Dendritic cell treated with granulocyte-macrophage colony-stimulating factor and Interleukin-4, amounts not matched to agents 40 ng/mL and 50 ng/mL, for 4 days (primary cell): ENCODE data around the gene SNRNP35.
"Not testable (repeated sequence)": the region's sequence is repeated elsewhere in the genome, so short reads cannot be mapped to it uniquely, and the experiment has no call there.

Experiments
- H3K27ac Mint-ChIP-seq: one replicate; pipeline ENCODE4 v1.8.0; 2022; ENCODE audit warnings: mild to moderate bottlenecking, mixed read lengths
- H3K27me3 Mint-ChIP-seq: one replicate; pipeline ENCODE4 v1.8.0; 2022; ENCODE audit warnings: mild to moderate bottlenecking, mixed read lengths
- H3K36me3 Mint-ChIP-seq: one replicate; pipeline ENCODE4 v1.8.0; 2022; ENCODE audit warnings: low read depth, mixed read lengths
- H3K4me1 Mint-ChIP-seq: one replicate; pipeline ENCODE4 v1.8.0; 2022; ENCODE audit warnings: low read depth, mixed read lengths
- H3K4me3 Mint-ChIP-seq: one replicate; pipeline ENCODE4 v1.8.0; 2022; ENCODE audit warnings: mild to moderate bottlenecking, moderate library complexity, mixed read lengths
- H3K9me3 Mint-ChIP-seq: one replicate; pipeline ENCODE4 v1.8.0; 2022; ENCODE audit warnings: mixed read lengths
- intact Hi-C: fragments of 100-400 bp; cut with micrococcal nuclease; formaldehyde crosslinking; loops from one replicate; pipeline ENCODE4 v1.15.0; 2022

Gene SNRNP35, protein sequence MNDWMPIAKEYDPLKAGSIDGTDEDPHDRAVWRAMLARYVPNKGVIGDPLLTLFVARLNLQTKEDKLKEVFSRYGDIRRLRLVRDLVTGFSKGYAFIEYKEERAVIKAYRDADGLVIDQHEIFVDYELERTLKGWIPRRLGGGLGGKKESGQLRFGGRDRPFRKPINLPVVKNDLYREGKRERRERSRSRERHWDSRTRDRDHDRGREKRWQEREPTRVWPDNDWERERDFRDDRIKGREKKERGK

DNA sequence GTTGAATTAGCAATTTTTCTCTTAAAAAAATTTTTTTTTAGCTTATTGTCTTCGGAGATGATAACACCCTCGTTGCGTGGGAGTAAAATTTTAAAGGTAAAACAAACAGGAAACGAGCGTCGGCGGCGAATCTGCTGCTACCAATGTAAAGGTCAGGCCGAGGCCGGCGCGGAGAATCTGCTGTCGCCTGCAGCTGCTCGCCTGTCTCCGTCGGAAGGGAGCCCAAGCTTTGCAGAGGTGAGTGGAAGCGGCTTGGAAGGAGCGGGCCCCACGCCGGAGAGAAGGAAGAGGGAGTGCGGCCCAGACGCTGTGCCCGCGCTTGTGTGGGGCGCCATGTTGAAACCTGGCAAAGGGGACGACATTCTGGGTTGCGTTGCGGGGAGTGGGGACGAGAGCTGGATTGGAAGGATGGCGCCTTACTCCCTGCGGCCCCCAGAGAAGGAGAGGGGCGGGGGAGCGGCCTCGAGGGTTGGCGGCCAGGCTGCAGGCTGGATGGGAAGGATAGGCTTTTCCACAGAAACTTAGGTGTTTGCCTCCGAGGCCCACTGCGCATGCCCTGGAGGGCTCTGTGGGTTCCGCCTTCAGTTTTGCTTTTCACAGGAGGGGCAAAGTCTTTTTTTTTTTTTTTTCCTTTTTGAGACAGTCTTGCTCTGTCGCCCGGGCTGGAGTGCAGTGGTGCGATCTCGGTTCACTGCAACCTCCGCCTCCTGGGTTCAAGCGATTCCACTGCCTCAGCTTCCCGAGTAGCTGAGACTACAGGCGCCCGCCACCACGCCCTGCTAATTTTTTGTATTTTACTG, at the start of gene SNRNP35:
Gene SNRNP35, plus strand, starts transcription at position 160 of the 800 bp plus-strand sequence. CDS start 7,402 bp downstream, outside the sequence.
- Mint-ChIP-seq H3K4me3 (peak within 1 kb of the TSS; percentile 96), H3K36me3 (peaks cover 39% of the 10 kb centered on the region), H3K27me3 (no peaks in the 10 kb centered on the region), H3K27ac (peak within 1 kb of the TSS; percentile 100), H3K9me3 (no peaks in the 10 kb centered on the region), H3K4me1 (peaks cover 17% of the 10 kb centered on the region)
- intact Hi-C loops: no loop called here

DNA sequence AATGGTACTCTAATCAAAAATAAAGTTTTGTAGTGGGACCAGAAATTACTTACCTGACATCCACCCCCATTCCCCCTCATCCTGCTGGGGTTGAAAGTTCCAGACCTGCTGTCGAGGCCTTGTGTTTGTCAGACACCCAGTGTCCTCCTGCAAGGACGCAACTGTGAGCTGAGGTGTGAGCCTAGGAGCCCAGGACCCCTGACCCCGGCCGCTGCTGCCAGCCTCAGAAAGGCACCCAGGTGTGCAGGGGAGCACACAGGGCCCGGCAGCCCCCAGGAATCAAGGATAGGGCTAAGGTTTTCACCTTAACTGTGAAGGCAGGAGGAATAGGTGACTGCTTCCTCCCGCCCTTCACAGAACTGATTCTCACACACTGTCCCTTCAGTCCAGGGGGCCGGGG, 49.3 kb upstream of the SNRNP35 start:
- H3K9me3 Mint-ChIP-seq, H3K27me3 Mint-ChIP-seq, H3K4me1 Mint-ChIP-seq, H3K27ac Mint-ChIP-seq, intact Hi-C loops, H3K4me3 Mint-ChIP-seq: not testable (repeated sequence)
- H3K36me3 Mint-ChIP-seq: peaks cover 75% of the 10 kb centered on the region

DNA sequence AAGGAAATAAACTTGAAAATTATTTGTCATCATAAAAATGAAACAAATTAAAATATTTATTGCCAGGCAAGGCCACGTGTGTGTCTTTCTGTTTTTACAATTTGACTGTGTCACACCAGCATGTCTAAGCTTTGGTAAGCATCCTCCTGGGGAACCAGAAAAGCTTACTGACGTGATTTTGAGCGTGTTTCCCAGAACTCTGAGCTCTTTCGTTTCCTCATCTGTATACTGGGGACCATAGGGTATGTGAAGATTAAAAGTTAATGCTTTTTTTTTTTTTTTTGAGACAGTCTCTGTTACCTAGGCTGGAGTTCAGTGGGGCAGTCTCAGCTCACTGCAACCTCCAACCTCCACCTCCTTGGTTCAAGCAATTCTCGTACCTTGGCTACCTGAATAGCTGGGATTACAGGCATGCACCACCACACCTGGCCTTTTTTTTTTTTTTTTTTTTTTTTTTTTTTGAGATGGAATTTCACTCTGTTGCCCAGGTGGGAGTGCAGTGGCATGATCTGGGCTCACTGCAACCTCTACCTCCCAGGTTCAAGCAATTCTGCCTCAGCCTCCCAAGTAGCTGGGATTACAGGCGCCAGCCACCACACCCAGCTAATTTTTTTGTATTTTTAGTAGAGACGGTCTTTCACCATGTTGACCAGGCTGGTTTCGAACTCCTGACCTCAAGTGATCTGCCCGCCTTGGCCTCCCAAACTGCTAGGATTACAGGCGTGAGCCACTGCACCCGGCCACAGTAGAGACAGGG, 48.5 kb upstream of the SNRNP35 start:
- intact Hi-C loops, H3K27me3 Mint-ChIP-seq, H3K4me3 Mint-ChIP-seq, H3K4me1 Mint-ChIP-seq, H3K9me3 Mint-ChIP-seq, H3K27ac Mint-ChIP-seq: not testable (repeated sequence)
- H3K36me3 Mint-ChIP-seq: peaks cover 75% of the 10 kb centered on the region

DNA sequence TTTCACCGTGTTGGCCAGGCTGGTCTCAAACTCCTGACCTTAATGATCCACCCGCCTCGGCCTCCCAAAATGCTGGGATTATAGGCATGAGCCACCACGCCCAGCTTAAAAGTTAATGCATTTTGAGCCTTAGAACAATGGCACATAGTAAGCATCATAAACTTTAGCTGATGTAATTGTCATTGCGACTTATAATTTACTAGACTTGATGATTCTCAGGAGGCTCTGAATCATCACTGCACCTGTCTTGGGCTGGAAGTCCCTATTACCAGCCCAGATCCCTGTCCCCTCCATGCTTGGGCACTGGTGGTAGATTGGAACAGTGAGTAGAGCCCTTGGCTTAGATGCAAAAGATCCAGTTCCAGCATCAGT, 47.9 kb upstream of the SNRNP35 start:
- intact Hi-C loops: no loop called here
- Mint-ChIP-seq H3K9me3 (no peaks in the 10 kb centered on the region), H3K27ac (no peak overlapping the region), H3K4me1 (no peaks in the 10 kb centered on the region), H3K36me3 (peaks cover 75% of the 10 kb centered on the region), H3K4me3 (no peak overlapping the region), H3K27me3 (no peaks in the 10 kb centered on the region)

DNA sequence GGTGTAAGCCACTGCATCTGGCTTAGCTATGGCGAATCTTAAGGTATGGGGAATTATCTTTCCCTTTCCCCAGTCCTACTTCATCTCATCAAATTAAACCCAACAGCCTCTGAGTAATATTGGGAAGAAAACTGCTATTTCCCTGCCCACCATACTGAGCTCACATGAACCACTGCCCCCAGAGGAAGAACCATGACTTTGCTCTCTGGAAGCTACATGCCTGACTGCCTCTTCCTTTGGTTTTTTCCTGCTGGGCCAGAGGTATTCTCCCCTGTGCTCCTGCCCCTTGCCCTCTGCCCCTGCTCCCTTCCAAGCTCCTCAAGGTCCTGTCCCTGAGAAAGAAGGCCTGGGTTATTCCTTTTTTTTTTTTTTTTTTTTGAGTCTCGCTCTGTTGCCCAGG, 36.6 kb upstream of the SNRNP35 start:
- H3K9me3 Mint-ChIP-seq: no peaks in the 10 kb centered on the region
- H3K27me3 Mint-ChIP-seq: no peaks in the 10 kb centered on the region
- no peaks in the 10 kb centered on the region for H3K4me1 Mint-ChIP-seq
- peaks cover 93% of the 10 kb centered on the region for H3K36me3 Mint-ChIP-seq
- H3K4me3 Mint-ChIP-seq: no peak overlapping the region
- intact Hi-C loops: no loop called here
- peak overlapping the region; percentile 47 for H3K27ac Mint-ChIP-seq

DNA sequence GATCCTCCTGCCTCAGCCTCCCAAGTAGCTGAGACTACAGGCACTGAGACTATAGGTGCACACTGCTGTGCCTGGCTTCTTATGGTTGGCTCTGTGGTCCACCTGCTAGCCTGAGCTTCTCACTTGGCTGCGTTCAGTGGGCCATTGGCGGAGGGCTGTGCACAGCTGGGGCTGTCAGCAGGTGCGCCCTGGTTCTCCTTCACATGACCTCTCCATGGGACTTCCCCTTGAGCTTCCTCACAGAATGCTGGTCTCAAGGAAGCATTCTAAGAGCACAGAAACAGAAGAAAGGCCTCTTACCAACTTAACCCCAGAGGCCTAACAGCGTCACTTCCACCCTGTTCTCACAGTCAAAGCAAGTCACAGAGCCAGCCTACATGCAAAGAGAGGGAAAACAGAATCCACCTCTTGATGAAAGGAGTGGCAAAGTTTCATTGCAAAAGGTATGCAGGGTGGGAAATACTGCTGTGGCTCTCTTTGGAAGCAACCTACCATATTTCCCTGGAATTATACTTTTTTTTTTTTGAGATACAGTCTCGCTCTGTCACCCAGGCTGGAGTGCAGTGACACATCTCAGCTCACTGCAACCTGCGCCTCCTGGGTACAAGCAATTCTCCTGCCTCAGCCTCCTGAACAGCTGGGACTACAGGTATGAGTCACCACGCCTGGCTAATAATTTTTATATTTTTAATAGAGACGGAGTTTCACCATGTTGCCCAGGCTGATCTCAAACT, 30.7 kb upstream of the SNRNP35 start:
- H3K36me3 Mint-ChIP-seq: peaks cover 85% of the 10 kb centered on the region
- no peaks in the 10 kb centered on the region for H3K9me3 Mint-ChIP-seq
- peaks cover 7% of the 10 kb centered on the region for H3K4me1 Mint-ChIP-seq
- H3K27me3 Mint-ChIP-seq: no peaks in the 10 kb centered on the region
- H3K4me3 Mint-ChIP-seq: no peak overlapping the region
- no peak overlapping the region for H3K27ac Mint-ChIP-seq
- intact Hi-C loops: loop anchor here (5.0 kb wide), 1 partner anchor 35 kb away; no protein-coding TSS in a partner anchor

DNA sequence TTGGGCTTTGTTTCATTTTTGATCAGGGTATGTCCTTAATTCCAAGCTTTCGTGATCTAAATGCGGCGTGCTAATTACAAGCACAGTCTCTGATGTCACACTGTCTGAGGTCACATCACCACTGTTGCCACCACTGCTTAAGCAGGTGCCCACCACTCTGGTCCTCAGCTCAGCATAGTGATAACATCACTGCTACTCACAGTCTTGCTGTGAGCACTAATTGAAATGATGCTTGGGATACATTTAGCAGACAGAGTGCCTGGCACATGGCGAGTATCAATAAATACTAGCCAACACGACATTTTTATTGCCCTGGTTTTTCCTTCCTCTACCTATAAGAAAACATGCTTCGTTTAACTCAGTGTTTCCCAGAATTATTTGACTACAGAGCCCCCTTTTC, 29.3 kb upstream of the SNRNP35 start:
- Mint-ChIP-seq H3K27me3 (no peaks in the 10 kb centered on the region), H3K4me3 (no peak overlapping the region), H3K9me3 (no peaks in the 10 kb centered on the region), H3K4me1 (peaks cover 20% of the 10 kb centered on the region), H3K36me3 (peaks cover 71% of the 10 kb centered on the region), H3K27ac (peak overlapping the region; percentile 46)
- intact Hi-C loops: loop anchor here (5.0 kb wide), 1 partner anchor 34 kb away; no protein-coding TSS in a partner anchor

DNA sequence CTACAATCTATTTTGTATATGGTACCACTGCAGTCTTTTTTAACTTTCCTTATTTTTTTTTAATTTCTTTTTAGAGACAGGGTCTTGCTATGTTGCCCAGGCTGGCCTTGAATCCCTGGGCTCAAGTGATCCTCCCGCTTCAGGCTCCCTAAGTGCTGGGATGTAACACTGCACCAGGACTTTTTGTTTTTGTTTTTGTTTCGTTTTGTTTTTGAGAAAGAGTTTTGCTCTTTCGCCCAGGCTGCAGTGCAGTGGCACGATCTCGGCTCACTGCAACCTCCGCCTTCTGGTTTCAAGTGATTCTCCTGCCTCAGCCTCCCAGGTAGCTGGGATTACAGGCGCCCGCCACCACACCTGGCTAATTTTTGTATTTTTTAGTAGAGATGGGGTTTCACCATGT, 28.8 kb upstream of the SNRNP35 start:
- H3K27me3 Mint-ChIP-seq, H3K9me3 Mint-ChIP-seq, H3K4me3 Mint-ChIP-seq: not testable (repeated sequence)
- peaks cover 25% of the 10 kb centered on the region for H3K4me1 Mint-ChIP-seq
- H3K27ac Mint-ChIP-seq: peak overlapping the region; percentile 46
- peaks cover 66% of the 10 kb centered on the region for H3K36me3 Mint-ChIP-seq
- intact Hi-C loops: loop anchor here (5.0 kb wide), 1 partner anchor 33 kb away; no protein-coding TSS in a partner anchor

DNA sequence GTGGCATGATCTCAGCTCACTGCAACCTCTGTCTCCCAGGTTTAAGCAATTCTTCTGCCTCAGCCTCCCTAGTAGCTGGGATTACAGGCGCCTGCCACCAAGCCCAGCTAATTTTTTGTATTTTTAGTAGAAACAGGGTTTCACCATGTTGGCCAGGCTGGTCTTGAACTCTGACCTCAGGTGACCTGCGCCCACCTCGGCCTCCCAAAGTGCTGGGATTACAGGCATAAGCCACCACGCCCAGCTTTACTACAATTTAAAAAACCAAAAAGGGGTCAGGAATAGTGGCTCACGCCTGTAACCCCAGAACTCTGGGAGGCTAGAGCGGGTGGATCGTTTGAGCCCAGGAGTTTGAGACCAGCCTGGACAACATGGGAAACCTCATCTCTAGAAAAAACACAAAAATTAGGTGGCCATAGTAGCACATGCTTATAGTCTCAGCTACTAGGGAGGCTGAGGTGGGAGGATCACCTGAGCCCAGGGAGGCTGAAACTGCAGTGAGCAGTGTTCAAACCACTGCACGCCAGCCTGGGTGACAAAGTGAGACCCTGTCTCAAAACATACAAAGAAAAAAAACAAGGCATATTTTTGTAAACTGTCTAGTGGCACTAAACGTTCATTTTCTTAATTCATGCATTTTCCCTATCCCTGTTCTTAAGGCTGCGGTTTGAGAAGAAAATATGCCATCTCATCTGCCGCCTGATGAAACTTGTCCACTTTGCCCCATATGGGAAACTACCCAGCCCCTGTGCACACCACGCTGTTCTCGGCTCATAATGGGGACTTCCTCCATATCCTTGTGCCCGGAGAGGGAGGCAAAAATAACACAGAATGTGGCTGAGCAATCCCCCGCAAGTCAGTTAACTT, 25.8 kb upstream of the SNRNP35 start:
- not testable (repeated sequence) for H3K27me3 Mint-ChIP-seq, H3K9me3 Mint-ChIP-seq
- Mint-ChIP-seq H3K36me3 (peaks cover 51% of the 10 kb centered on the region), H3K27ac (peak overlapping the region; percentile 92), H3K4me1 (peaks cover 54% of the 10 kb centered on the region), H3K4me3 (peak overlapping the region; percentile 72)
- intact Hi-C loops: loop anchor here (10.0 kb wide), 1 partner anchor 67 kb away; the partner anchor contains the start of gene SBNO1

DNA sequence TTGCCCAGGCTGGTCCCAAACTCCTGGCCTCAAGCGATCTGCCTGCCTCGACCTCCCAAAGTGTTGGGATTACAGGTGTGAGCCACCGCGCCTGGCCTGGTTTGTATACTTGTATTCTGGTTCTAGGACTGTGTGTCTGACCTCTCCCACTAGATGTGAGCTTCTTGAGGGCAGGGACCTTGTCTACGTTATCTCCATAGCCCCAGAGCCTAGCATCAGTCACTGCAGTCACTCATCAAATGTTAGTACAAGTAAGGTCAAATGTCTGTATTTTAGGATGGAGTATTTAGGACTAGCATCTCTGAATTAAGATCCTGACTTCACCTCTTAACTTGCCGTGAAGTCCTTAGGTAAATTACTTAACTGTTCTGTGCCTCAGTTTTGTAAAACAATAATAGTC, 24.3 kb upstream of the SNRNP35 start:
- H3K27ac Mint-ChIP-seq: peak overlapping the region; percentile 92
- H3K27me3 Mint-ChIP-seq: no peaks in the 10 kb centered on the region
- peaks cover 56% of the 10 kb centered on the region for H3K4me1 Mint-ChIP-seq
- peaks cover 36% of the 10 kb centered on the region for H3K36me3 Mint-ChIP-seq
- H3K4me3 Mint-ChIP-seq: peak overlapping the region; percentile 72
- intact Hi-C loops: loop anchor here (10.0 kb wide), 1 partner anchor 69 kb away; the partner anchor contains the start of gene SBNO1
- H3K9me3 Mint-ChIP-seq: no peaks in the 10 kb centered on the region

DNA sequence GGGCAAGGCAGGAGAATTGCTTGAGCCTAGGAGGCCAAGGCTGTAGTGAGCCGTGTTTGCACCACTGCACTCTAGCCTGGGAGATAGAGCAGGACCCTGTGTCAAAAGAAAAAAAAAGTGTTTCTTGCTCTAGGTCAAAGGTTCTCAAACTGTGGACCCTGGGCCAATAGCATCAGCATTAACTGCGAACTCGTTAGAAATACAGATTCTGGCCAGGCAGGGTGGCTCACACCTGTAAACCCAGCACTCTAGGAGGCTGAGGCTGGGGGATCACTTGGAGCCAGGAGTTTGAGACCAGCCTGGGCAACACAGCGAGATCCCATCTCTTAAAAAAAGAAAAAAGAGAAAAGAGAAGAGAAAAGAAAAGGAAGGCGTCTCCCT, 22.3 kb upstream of the SNRNP35 start:
- Mint-ChIP-seq H3K36me3 (peaks cover 18% of the 10 kb centered on the region), H3K27ac (peak overlapping the region; percentile 92), H3K4me3 (peak overlapping the region; percentile 89), H3K4me1 (peaks cover 56% of the 10 kb centered on the region), H3K27me3 (no peaks in the 10 kb centered on the region), H3K9me3 (no peaks in the 10 kb centered on the region)
- intact Hi-C loops: loop anchor here (1.0 to 10.0 kb wide), 3 partner anchors 13 to 147 kb away; partner anchors contain the start of genes SBNO1 and TMED2

DNA sequence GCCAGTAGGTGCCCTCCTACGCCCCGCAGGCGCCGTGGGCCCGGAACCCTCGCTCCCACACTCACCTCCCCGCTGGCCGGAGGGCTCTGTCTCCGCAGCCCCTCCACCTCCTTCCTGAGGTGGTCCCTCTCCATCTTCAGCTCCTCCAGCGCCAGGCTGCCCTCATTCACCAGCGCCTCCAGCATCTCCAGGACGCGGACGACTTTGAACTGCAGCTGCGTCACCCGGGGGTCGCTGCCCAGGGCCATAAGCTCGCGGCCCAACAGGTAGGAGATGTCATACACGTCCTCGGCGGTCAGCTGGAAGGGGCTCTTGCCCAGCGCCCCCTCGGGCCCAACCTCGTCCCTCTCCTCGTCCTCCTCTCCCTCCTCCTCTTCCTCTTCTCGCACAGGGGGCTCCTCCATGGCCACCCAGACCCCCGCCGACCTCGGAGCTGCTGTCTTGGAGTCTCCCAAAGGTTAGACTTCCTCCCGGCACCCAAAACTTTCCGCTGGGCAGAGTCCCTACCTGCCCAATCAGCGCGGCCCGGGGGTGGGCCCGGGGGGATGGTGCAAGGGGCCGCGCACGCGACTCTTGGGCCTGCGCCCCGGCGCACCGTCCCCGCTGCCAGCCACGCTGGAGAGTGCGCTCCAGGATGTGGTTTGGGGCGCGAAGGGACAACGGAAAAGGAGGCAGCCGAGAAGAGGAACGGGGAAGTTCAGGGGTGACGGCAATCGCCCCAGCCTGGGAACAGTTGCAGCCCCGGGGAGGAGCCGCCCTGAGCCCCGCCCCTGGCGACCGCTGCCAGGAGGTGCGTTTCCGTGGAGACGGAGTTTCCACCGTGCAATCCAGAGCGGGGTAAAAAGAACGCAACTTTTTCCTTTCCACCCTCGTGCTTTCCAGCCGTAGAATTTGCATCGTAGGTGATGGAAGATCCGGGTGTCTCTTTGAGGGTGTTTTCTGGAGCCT, 21.6 kb upstream of the SNRNP35 start, which contains the start of gene RILPL2:
Gene RILPL2, minus strand, starts transcription at position 668 of the 948 bp plus-strand sequence. Its CDS starts 264 bp downstream, at position 404.
- Mint-ChIP-seq H3K27me3 (no peaks in the 10 kb centered on the region), H3K36me3 (peaks cover 12% of the 10 kb centered on the region), H3K4me3 (peak within 1 kb of the TSS; percentile 89), H3K4me1 (peaks cover 52% of the 10 kb centered on the region), H3K9me3 (no peaks in the 10 kb centered on the region), H3K27ac (peak within 1 kb of the TSS; percentile 92)
- intact Hi-C loops: loop anchor here (1.0 to 10.0 kb wide), 3 partner anchors 12 to 146 kb away; partner anchors contain the start of genes SBNO1 and TMED2
